Left ventricle myocardium inferior (tissue), 1 donor: ENCODE measurements around the gene GABBR2. TPM values are rescaled to one million over a fixed set of nuclear protein-coding genes. Genes with fewer than 3 reads are reported as not detected.

Source experiments
- DNase-seq: peaks from one replicate; pipeline ENCODE4 v3.0.0-alpha.2; 2020
- H3K27ac ChIP-seq: fragments of 200-600 bp; replicated peaks from 2 replicates; pipeline ENCODE4 v1.8.0; 2021
- H3K27me3 ChIP-seq: fragments of 200-600 bp; 2 replicates; pipeline ENCODE4 v1.8.0; 2021; ENCODE audit warnings: low read depth
- H3K36me3 ChIP-seq: fragments of 200-600 bp; 2 replicates; pipeline ENCODE4 v1.8.0; 2021
- H3K4me1 ChIP-seq: fragments of 200-600 bp; 2 replicates; pipeline ENCODE4 v1.8.0; 2021
- H3K4me3 ChIP-seq: fragments of 200-600 bp; 2 replicates; pipeline ENCODE4 v1.8.0; 2021; ENCODE audit warnings: mild to moderate bottlenecking, moderate library complexity
- H3K9me3 ChIP-seq: fragments of 200-600 bp; replicated peaks from 2 replicates; pipeline ENCODE4 v1.8.0; 2021
- intact Hi-C: fragments of 100-400 bp; cut with micrococcal nuclease; formaldehyde crosslinking; loops from one replicate; pipeline ENCODE4 v1.11.0; 2022
- total RNA-seq: library from RNA; stranded (reverse); fragmentation: NEBNext Ultra II Directional; extraction: Animal tissue kit (Norgen Biotek cat#: 25700); gene quantifications from one replicate; pipeline ENCODE4 v1.2.1, GENCODE V29; 2021
- TF ChIP-seq, protein P1 (sequence below): fragments of 200-600 bp; IDR thresholded peaks from 2 replicates; pipeline ENCODE4 v1.8.0; 2021; ENCODE audit warnings: antibody characterized with exemption, mild to moderate bottlenecking, borderline replicate concordance
- donor health status: DM: no; HTN: yes; CAD: no; lungs with severe emphysema.

Gene GABBR2
- total RNA-seq, 1 donor from 2014 or later: 1.1 TPM

DNA sequence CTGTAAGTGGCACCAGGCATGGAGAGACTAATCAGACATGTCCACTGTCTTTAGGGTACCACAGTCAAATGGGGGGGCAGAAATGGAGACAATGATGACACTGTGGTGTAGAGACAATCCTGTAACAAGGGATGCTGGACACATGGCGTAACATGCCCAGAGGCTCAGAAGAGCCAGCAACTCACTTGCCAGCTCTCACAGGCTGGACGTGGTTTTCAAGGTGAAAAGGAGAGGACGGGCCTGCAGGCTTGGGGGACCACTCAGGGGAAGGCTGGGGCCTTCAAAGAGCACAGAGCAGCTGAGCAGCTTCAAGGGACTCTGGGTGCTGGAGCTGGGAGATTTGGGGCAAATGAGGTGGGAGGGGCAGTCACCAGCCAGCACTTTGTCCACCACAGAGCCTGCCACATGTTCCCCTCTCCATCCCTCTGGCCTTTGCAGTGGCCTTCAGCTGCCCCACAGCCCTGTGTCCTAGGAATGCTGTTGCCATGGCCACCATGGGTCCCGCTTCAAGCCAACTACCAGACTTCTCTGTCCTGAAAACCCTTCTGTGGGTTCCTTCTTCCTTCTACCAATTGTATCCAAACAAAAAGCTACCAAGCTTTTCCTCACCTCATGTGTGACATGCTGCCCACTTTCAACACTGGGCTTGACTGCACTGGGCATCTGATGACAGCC lies 140.4 kb downstream of the GABBR2 start:
- intact Hi-C loops: no loop called here
- TF ChIP-seq, protein P1, sequence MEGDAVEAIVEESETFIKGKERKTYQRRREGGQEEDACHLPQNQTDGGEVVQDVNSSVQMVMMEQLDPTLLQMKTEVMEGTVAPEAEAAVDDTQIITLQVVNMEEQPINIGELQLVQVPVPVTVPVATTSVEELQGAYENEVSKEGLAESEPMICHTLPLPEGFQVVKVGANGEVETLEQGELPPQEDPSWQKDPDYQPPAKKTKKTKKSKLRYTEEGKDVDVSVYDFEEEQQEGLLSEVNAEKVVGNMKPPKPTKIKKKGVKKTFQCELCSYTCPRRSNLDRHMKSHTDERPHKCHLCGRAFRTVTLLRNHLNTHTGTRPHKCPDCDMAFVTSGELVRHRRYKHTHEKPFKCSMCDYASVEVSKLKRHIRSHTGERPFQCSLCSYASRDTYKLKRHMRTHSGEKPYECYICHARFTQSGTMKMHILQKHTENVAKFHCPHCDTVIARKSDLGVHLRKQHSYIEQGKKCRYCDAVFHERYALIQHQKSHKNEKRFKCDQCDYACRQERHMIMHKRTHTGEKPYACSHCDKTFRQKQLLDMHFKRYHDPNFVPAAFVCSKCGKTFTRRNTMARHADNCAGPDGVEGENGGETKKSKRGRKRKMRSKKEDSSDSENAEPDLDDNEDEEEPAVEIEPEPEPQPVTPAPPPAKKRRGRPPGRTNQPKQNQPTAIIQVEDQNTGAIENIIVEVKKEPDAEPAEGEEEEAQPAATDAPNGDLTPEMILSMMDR: no peak
- Histone ChIP-seq H3K4me3 (no peak overlapping the region), H3K36me3 (no peaks in the 10 kb centered on the region), H3K9me3 (no peaks in the 10 kb centered on the region), H3K27me3 (peaks cover 52% of the 10 kb centered on the region), H3K27ac (no peak overlapping the region), H3K4me1 (no peaks in the 10 kb centered on the region)
- DNase-seq: no peak

DNA sequence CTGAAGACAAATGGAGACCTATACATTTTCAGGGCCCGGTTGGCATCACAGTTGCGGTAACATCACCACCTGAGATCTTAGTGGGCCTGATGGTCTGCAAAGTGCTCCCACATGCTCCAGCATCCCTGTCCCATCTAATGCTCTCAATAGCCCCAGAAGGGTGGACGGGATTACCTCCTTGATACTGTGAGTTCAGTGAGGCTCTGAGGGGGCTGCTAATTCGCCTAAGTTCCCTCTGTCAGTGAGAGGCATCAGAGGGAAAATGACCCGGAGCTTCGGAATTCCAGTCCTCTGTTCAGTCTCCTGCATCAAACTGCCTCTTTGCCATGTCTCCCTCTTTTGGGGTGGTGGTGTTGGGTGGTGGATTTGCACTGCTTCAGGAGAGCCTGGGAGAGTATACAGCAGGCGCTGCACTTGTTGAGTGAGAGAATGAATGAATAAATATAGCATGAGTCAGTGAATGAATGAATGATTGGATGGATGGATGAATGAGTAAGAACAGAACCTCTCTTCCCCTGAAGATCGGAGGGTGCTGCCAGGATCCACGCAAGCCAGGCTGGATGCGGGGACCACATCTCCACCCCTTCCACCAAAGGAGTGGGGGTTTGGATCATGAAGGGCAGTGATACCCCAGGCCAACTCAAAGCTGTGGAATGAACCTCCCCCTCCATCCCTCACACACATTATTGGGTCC lies 141.0 kb downstream of the GABBR2 start:
- TF ChIP-seq, protein P1: no peak

DNA sequence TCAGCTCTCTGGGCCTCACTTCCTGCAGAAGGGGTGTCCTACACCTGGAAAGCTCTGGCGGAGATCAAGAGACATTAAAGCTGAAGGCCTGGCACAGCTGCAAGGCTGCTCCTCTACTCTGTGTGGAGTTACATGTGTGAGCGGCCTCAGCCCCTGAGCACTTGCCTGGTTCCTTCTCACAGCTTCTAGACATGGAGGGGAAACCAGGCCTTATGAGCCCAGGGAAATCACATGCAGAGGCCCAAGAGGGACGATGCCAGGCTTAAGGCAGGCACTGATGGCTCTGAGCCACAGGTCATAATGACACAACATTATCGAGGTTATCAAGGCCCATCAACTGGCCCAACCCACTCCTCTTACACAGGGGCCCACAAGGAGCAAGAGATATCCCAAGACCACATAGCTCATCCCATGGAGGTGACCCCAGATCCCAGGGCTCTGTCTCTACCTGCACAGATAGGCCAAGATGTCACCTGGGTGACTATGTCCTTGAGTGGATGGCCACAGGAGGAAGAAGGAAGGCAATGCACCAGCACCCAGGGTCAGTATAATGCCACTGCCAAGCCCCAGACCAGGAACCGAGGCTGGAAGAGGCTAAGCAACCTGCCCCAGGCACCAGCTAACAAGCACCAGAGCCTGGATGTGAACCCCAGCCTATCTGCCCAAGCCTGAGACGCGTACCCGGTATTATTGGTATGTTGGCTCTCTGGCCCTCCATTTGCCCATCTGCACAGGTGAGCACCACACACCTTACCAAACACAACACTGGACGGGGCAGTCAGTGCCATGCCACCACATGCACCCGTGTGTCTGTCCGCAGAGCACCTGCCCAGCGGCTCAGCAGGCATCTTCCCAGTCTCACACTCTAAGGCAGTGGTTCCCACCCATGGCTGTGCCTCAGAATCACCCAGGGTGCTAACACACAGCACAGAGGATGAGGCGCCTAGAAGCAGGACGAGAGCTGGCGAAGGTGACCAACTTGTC lies 143.3 kb downstream of the GABBR2 start:
- Histone ChIP-seq H3K9me3 (no peaks in the 10 kb centered on the region), H3K36me3 (no peaks in the 10 kb centered on the region), H3K27me3 (peaks cover 24% of the 10 kb centered on the region), H3K4me1 (no peaks in the 10 kb centered on the region), H3K27ac (no peak overlapping the region), H3K4me3 (no peak overlapping the region)
- intact Hi-C loops: no loop called here
- TF ChIP-seq, protein P1: no peak
- no peak for DNase-seq

More for the DNA sequence above, 141.0 kb downstream of the GABBR2 start:
- Histone ChIP-seq H3K27ac (no peak overlapping the region), H3K9me3 (no peaks in the 10 kb centered on the region), H3K27me3 (peaks cover 45% of the 10 kb centered on the region), H3K4me3 (no peak overlapping the region), H3K4me1 (no peaks in the 10 kb centered on the region), H3K36me3 (no peaks in the 10 kb centered on the region)
- intact Hi-C loops: no loop called here
- DNase-seq: no peak

DNA sequence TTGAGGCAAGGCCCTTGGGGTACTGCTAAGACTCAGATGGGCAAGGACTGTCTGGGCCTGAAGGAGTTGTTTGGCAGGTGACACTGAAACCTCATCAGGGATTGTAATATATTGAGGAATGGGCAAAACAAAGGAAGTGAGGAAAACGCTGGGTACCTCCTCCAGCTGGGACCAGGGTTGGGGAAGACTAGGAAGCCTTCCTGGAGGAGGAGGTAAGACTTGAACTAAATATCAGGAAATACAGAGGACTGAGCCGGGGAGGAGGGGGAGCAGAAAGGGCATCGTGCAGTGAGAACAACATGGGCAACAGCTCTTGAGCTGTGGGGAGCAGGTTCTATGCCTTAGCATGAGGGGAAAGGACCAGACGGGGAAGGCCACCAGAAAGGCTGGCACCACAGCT lies 144.0 kb downstream of the GABBR2 start:
- H3K4me3 ChIP-seq: no peak overlapping the region
- no peak overlapping the region for H3K27ac ChIP-seq
- no peaks in the 10 kb centered on the region for H3K36me3 ChIP-seq
- intact Hi-C loops: no loop called here
- DNase-seq: no peak
- no peaks in the 10 kb centered on the region for H3K4me1 ChIP-seq
- TF ChIP-seq, protein P1: no peak
- peaks cover 20% of the 10 kb centered on the region for H3K27me3 ChIP-seq
- no peaks in the 10 kb centered on the region for H3K9me3 ChIP-seq

DNA sequence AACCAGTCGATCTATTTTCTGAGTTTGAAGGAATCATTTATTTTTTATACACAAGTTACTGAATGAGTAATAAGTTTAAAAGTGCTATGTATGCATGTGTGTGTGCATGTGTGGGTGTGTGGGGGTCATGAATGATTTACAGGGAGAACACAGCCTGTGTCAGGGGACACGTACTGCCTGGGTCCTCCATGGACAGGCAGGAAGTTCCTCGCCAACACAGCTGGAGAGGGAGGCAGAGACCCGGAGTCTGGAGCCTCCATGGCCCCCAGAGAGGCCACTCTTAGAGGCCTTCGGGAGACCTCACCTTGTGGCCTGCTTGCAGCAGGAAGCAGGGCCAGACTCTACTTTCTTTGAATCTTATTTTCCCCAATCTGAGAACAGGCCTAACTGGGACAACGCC lies 144.7 kb downstream of the GABBR2 start:
- no peaks in the 10 kb centered on the region for H3K4me1 ChIP-seq
- no peaks in the 10 kb centered on the region for H3K36me3 ChIP-seq
- TF ChIP-seq, protein P1: no peak
- peaks cover 15% of the 10 kb centered on the region for H3K27me3 ChIP-seq
- intact Hi-C loops: no loop called here
- no peak overlapping the region for H3K27ac ChIP-seq
- no peak for DNase-seq
- no peaks in the 10 kb centered on the region for H3K9me3 ChIP-seq
- no peak overlapping the region for H3K4me3 ChIP-seq
